K562 (cell line): ENCODE results near the gene KL. TPM values are rescaled to one million over a fixed set of nuclear protein-coding genes. Genes with fewer than 3 reads are reported as not detected.

ENCODE experiments used
- ATAC-seq: fragments of 200-7000 bp; cut with Tn5 transposase; 3 replicates; pipeline ENCODE4 v1.9.1; 2020; ENCODE audit warnings: moderate library complexity
- BruUV-seq: library from RNA; stranded (reverse); fragments of 400-500 nt; replicated peaks from 2 replicates; lab custom pipeline; 2021; lab: Mats Ljungman, UMichigan
- CTCF ChIA-PET: fragments of 300-600 bp; formaldehyde crosslinking; extraction: SDS; loops from one replicate; lab custom pipeline; 2021; ENCODE audit warnings: low intra/inter-chr PET ratio; lab: Yijun Ruan, JAX
- POLR2A ChIA-PET: fragments of 300-600, 350-650 bp; sonication (Branson Sonifier 250); formaldehyde crosslinking; extraction: SDS; loops from one replicate; lab custom pipeline; 2021; ENCODE audit warnings: antibody characterized with exemption, inconsistent platforms; lab: Yijun Ruan, JAX
- DNase-seq, 4 experiments: peaks; one replicate each; pipeline versions ENCODE4 v3.0.0 to v3.0.0-alpha.2; 2011 to 2018; ENCODE audit warnings: low spot score in 3 of 4, mixed read lengths in 3 of 4; ENCODE audit errors: extremely low read depth in 1 of 4
- FAIRE-seq: peaks from 2 replicates; lab custom pipeline; 2011; peaks lifted over from hg19 to GRCh38; lab: Jason Lieb, UNC
- H2AFZ ChIP-seq: 2 replicates; pipeline ENCODE4 v1.6.0; 2011; ENCODE audit warnings: low read depth, low read length, control low read depth, inconsistent platforms
- H3K27ac ChIP-seq: fragments of 200-600 bp; 3 replicates; pipeline ENCODE4 v1.8.0; 2011; ENCODE audit warnings: low read depth, mild to moderate bottlenecking, control low read depth, inconsistent platforms, low read length, moderate library complexity, mixed read lengths; ENCODE audit errors: extremely low read depth
- H3K27me3 ChIP-seq, 2 experiments: fragments of 300-600 bp in 1 of 2; 2 replicates in 1 of 2; 3 replicates in 1 of 2; pipeline versions ENCODE4 v1.6.0 to v1.8.0; 2011; ENCODE audit warnings: inconsistent platforms in 2 of 2, low read length in 2 of 2, mild to moderate bottlenecking in 1 of 2, mixed read lengths in 1 of 2, moderate library complexity in 1 of 2; ENCODE audit not compliant: control insufficient read depth in 2 of 2, insufficient read depth in 2 of 2
- H3K36me3 ChIP-seq: fragments of 300-600 bp; 3 replicates; pipeline ENCODE4 v1.8.0; 2011; ENCODE audit warnings: mild to moderate bottlenecking, low read length, inconsistent platforms; ENCODE audit not compliant: control insufficient read depth, insufficient read depth
- H3K4me1 ChIP-seq, 2 experiments: fragments of 200-600 bp in 1 of 2; replicated peaks in 1 of 2; 2 replicates in 1 of 2; 3 replicates in 1 of 2; pipeline versions ENCODE4 v1.5.1 to v1.8.0; 2011; ENCODE audit warnings: inconsistent platforms in 2 of 2, low read length in 2 of 2, mild to moderate bottlenecking in 1 of 2, mixed read lengths in 1 of 2, moderate library complexity in 1 of 2; ENCODE audit not compliant: control insufficient read depth in 2 of 2, insufficient read depth in 2 of 2
- H3K4me2 ChIP-seq: 2 replicates; pipeline ENCODE4 v1.6.1; 2011; ENCODE audit warnings: low read length, control low read depth, inconsistent platforms, mixed read lengths; ENCODE audit not compliant: insufficient read depth
- H3K4me3 ChIP-seq: fragments of 200-600 bp; sonication (generic), shearing (Covaris generic); 2 replicates; pipeline ENCODE4 v1.5.1; 2016; ENCODE audit warnings: control low read depth, inconsistent platforms
- H3K79me2 ChIP-seq: fragments of 200-600 bp; 3 replicates; pipeline ENCODE4 v1.8.0; 2011; ENCODE audit warnings: low read length, inconsistent platforms; ENCODE audit not compliant: control insufficient read depth, insufficient read depth
- H3K9ac ChIP-seq, 2 experiments: 2 replicates each; pipeline versions ENCODE4 v1.6.0 to v1.6.1; 2011; ENCODE audit warnings: low read depth in 2 of 2, low read length in 2 of 2, control low read depth in 1 of 2, inconsistent platforms in 1 of 2, mild to moderate bottlenecking in 1 of 2, mixed read lengths in 1 of 2; ENCODE audit not compliant: insufficient read depth in 1 of 2
- H3K9me1 ChIP-seq: one replicate; pipeline ENCODE4 v1.6.0; 2011; ENCODE audit warnings: inconsistent platforms, mild to moderate bottlenecking, low read length, moderate library complexity; ENCODE audit not compliant: control insufficient read depth, insufficient read depth
- H3K9me3 ChIP-seq: replicated peaks from 2 replicates; pipeline ENCODE4 v1.5.1; 2011; ENCODE audit warnings: low read depth, low read length, inconsistent platforms; ENCODE audit not compliant: control insufficient read depth, insufficient read depth
- H4K20me1 ChIP-seq: replicated peaks from 2 replicates; pipeline ENCODE4 v1.6.1; 2011; ENCODE audit warnings: low read length, inconsistent platforms, mixed read lengths; ENCODE audit not compliant: control insufficient read depth, insufficient read depth
- C11orf30 ChIP-seq: fragments of 450-650 bp; IDR thresholded peaks from 2 replicates; pipeline ENCODE4 v1.6.1; 2016; ENCODE audit warnings: low read depth, mild to moderate bottlenecking
- EGR1 ChIP-seq: fragments of 450-650 bp; conservative IDR thresholded peaks from 2 replicates; pipeline ENCODE4 v1.6.1; 2017; ENCODE audit warnings: mild to moderate bottlenecking
- FOXK2 ChIP-seq, 2 experiments: fragments of 450-650 bp; IDR thresholded peaks in 1 of 2; conservative IDR thresholded peaks in 1 of 2; 2 replicates each; pipeline ENCODE4 v1.6.1; 2016; ENCODE audit warnings: low read depth in 2 of 2, mild to moderate bottlenecking in 1 of 2
- HOMEZ ChIP-seq: fragments of 250-450 bp; sonication (Bioruptor Pico); IDR thresholded peaks from 2 replicates; pipeline ENCODE4 v1.4.0; 2020; ENCODE audit warnings: mild to moderate bottlenecking, moderate library complexity
- KDM5B ChIP-seq: fragments of 200-600 bp; sonication (generic); IDR thresholded peaks from 2 replicates; pipeline ENCODE4 v1.6.1; 2012; ENCODE audit warnings: low read depth, mild to moderate bottlenecking, moderate library complexity, low read length, control low read depth, inconsistent platforms; ENCODE audit not compliant: insufficient replicate concordance
- NCOR1 ChIP-seq: fragments of 450-650 bp; IDR thresholded peaks from 2 replicates; pipeline ENCODE4 v1.6.1; 2016; ENCODE audit warnings: mild to moderate bottlenecking, moderate library complexity
- NR2C1 ChIP-seq, 2 experiments: fragments of 450-650 bp; IDR thresholded peaks; 2 replicates each; pipeline ENCODE4 v1.6.1; 2017; ENCODE audit warnings: mild to moderate bottlenecking in 2 of 2, antibody characterized with exemption in 1 of 2, inconsistent platforms in 1 of 2, missing compliant biosample characterization in 1 of 2, missing genetic modification characterization in 1 of 2
- SAP30 ChIP-seq: fragments of 200-600 bp; sonication (generic); IDR thresholded peaks from 2 replicates; pipeline ENCODE4 v1.6.1; 2012; ENCODE audit warnings: borderline replicate concordance, low read depth, mild to moderate bottlenecking, moderate library complexity, low read length, control low read depth, inconsistent platforms; ENCODE audit not compliant: insufficient read depth, poor library complexity, severe bottlenecking
- SETDB1 ChIP-seq: IDR thresholded peaks from one replicate; pipeline ENCODE4 v1.6.1; 2012; ENCODE audit warnings: low read length, control low read depth, inconsistent platforms
- TBL1XR1 ChIP-seq, 2 experiments: IDR thresholded peaks; 2 replicates each; pipeline ENCODE4 v1.6.1; 2012; ENCODE audit warnings: improper control_type of control experiment in 2 of 2, low read length in 2 of 2, mild to moderate bottlenecking in 1 of 2
- ZNF41 ChIP-seq: fragments of 250-450 bp; sonication (Bioruptor Pico); conservative IDR thresholded peaks from 2 replicates; pipeline ENCODE4 v1.4.0; 2020; ENCODE audit warnings: mild to moderate bottlenecking
- ZNF507 ChIP-seq: conservative IDR thresholded peaks from 2 replicates; pipeline ENCODE4 v1.6.1; 2017; ENCODE audit warnings: missing genetic modification characterization, missing compliant biosample characterization
- ZSCAN32 ChIP-seq: fragments of 450-650 bp; formaldehyde crosslinking; IDR thresholded peaks from 2 replicates; pipeline ENCODE4 v1.4.0; 2020; ENCODE audit warnings: mild to moderate bottlenecking, moderate library complexity
- WGBS: fragments of 100-300 bp; shearing (Covaris generic); methylation state at CpG from one replicate; pipeline ENCODE4 v1.1.6; 2016; ENCODE audit warnings: low coverage, mixed read lengths; ENCODE audit not compliant: insufficient coverage; ENCODE audit errors: missing lambda C conversion rate; 5-methylcytosine and 5-hydroxymethylcytosine counted together
- in situ Hi-C: fragments of 300-500 bp; cut with MboI; formaldehyde crosslinking; loops from 4 replicates; pipeline ENCODE4 v1.15.0; 2018; ENCODE audit warnings: inconsistent platforms, mixed read lengths
- intact Hi-C: fragments of 100-400 bp; cut with micrococcal nuclease; formaldehyde crosslinking; loops from 2 replicates; pipeline ENCODE4 v1.14.2; 2022
- polyA plus RNA-seq, 8 experiments: library from polyadenylated mRNA; depleted of rRNA in 4 of 8; stranded (reverse) in 5 of 8; unstranded in 3 of 8; fragments of >200 nt; fragmentation: Nextera tagmentation in 2 of 8; fragmentation: Illumina TruSeq in 1 of 8; extraction: Ambion mirVana in 2 of 8; extraction: Trizol in 1 of 8; gene quantifications; 2 replicates each; pipeline versions ENCODE4 v1.2.1 to v1.2.3, GENCODE V29; 2011 to 2014; ENCODE audit warnings: inconsistent platforms in 1 of 8, missing spikeins in 1 of 8
- total RNA-seq, 7 experiments: library from RNA; depleted of rRNA in 6 of 7; stranded (reverse); fragments of >200 nt in 6 of 7; fragmentation: Illumina TruSeq in 2 of 7; extraction: Trizol in 2 of 7; gene quantifications; 2 replicates each; pipeline versions ENCODE4 v1.2.1 to v1.2.3, GENCODE V29; 2011 to 2021; ENCODE audit warnings: low replicate concordance in 1 of 7

KL gene
- total and polyA plus RNA-seq, 9 of the 15 experiments (the other 6 are each of a cell fraction or from before 2014, with no cell fraction given): not detected

- H3K27me3 ChIP-seq: 0 out of 5 replicates have a peak, but pooled peaks cover 0 to 3% of the 10 kb centered on the region in 2 experiments
- BruUV-seq: no TSS peak
- ChIA-PET CTCF (no interaction called here), POLR2A (no interaction called here)
- H3K27ac ChIP-seq: no peak overlapping the region
- no peaks in the 10 kb centered on the region for H3K36me3 ChIP-seq
- in situ Hi-C loops: no loop called here
- no peaks in the 10 kb centered on the region for H3K79me2 ChIP-seq
- no peaks in the 10 kb centered on the region for H3K4me1 ChIP-seq
- H3K9me1 ChIP-seq: no peaks in the 10 kb centered on the region
- H3K4me2 ChIP-seq: no peak overlapping the region
- H4K20me1 ChIP-seq: no peaks in the 10 kb centered on the region
- H3K9ac ChIP-seq: no peak overlapping the region
- no peak for ATAC-seq
- DNase-seq: no peak
- H2AFZ ChIP-seq: no peak overlapping the region
- no peak overlapping the region for H3K4me3 ChIP-seq
- no peak for TF ChIP-seq TBL1XR1 (IDR thresholded peaks at IDR 0.05; ENCODE audit: low read length in 2 of 2)
- no peak for TF ChIP-seq ZNF41
- TF ChIP-seq ZSCAN32: no peak
- TF ChIP-seq FOXK2 (conservative IDR thresholded peaks at IDR 0.05 in 1 of 2, IDR thresholded peaks at IDR 0.05 in 1 of 2; ENCODE audit: low read depth in 2 of 2): no peak
- no peak for TF ChIP-seq KDM5B
- no peak for TF ChIP-seq SAP30
- no peak for TF ChIP-seq HOMEZ (CRISPR knock-in tag)
- TF ChIP-seq NR2C1 (IDR thresholded peaks at IDR 0.05): no peak
- TF ChIP-seq NR2C1 (tag; IDR thresholded peaks at IDR 0.05): no peak
- no peak for TF ChIP-seq C11orf30
- no peak for TF ChIP-seq NCOR1
- no peak for TF ChIP-seq EGR1
- no peak for TF ChIP-seq SETDB1
- TF ChIP-seq ZNF507 (tag): no peak
- 0% methylated on average over 3 of the region's 3 CpGs for WGBS
- no peak for FAIRE-seq
- intact Hi-C loops: no loop called here
- no peaks in the 10 kb centered on the region for H3K9me3 ChIP-seq
Observed at GRCh38 chr13:32983058-32983457, 33.2 kb upstream of the KL start.
